HG03520 (cell line): Measurements from ENCODE around the gene LRRC37B.
"Not testable (repeated sequence)": the region's sequence is repeated elsewhere in the genome, so short reads cannot be mapped to it uniquely, and the experiment has no call there.

Source experiments
- ATAC-seq: cut with Tn5 transposase; IDR thresholded peaks from one replicate; pipeline ENCODE4 v1.9.1; 2021; ENCODE audit warnings: mild to moderate bottlenecking, moderate library complexity; ENCODE audit not compliant: unreplicated experiment

Gene LRRC37B

DNA sequence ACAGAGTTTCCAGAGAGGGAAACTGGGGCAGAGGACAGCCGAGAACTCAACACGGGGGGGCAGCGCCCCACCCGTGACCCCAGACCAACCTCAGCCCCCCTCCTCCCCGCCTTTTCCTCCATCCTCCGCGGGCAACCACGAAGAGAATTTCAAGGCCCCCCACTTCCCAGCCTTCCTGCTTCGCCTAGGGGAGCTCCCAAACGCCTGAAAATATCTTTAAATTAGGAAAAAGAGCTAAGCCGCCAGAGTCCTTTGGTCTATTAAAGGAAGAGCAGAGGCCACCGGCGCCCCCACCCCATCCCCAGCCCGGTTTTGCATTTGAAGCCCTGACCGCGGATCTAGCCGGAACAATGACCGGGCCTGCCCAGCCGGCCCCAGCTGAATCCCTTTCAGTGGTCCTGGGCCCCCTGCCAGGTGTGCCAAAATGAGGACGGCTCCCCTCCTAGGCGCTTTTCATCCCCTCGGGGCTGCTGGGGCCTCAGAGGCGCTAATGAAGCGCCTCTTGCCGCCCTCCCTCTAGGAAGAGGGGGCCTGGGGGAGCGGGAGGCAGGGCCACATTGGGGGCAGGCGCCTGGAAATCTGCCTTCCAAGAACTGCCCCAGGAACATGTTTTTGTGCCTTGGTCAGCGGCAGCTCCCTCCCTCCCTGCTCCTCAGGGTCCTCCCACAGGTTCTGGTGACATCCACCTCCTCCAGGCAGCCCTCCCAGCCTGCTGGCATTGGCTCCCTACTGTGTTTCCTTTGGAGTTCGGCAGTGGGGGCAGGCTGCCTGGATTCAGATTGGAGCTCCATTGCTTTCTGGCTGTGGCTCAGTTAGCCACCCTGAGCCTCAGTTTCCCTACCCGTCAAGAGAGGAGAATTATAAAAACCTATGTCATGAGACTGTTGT, 78.0 kb downstream of the LRRC37B start:
- ATAC-seq = not testable (repeated sequence)

DNA sequence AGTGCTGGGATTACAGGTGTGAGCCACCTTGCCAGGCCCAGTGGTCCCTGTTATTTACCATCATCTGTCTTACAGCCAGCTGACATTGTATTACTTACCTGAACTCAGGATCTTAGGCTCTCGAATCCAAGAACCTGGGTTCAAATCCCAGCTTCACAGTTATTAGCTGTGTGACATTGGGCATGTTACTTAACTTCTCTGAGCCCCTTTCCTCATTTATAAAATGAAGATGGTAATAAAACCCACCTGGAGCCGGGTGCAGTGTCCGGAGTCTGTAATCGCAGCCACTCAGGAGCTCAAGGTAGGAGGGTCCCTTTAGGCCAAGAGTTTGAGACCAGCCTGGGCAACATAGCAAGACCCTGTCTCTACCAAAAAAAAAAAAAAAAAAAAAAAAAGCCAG, 79.7 kb downstream of the LRRC37B start:
- ATAC-seq = not testable (repeated sequence)

DNA sequence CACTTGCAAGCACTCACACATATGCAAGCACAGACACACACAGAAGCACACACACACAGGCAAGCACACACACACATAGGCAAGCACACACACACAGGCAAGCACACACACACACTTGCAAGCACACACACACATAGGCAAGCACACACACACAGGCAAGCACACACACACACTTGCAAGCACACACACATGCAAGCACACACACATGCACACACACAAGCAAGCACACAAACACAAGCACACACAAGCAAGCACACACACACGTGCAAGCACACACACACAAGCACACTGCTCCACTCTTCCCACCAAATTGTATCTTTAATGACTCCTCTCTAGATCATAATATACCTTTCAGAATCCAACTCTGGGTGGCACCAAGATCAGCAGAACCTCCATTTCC, 84.9 kb downstream of the LRRC37B start:
- not testable (repeated sequence) for ATAC-seq

DNA sequence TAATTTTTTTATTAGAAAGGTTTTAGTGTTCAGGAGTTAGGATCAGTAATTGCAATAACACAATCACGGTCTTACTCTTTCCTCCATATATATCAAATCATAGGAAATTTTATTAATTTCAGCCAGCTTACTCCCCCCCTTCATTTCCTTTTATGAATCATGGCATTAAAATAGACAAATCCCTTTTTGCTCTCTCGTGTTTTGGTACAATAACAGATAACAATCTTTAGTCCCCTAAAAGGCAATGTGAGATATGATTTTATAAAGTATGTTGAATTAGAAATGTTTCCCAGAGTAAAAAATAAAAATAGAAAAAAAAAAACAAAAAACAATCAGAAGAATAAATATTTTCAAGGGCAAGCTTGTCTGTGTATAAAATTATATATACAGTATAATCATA, 92.5 kb downstream of the LRRC37B start:
- ATAC-seq = no peak

DNA sequence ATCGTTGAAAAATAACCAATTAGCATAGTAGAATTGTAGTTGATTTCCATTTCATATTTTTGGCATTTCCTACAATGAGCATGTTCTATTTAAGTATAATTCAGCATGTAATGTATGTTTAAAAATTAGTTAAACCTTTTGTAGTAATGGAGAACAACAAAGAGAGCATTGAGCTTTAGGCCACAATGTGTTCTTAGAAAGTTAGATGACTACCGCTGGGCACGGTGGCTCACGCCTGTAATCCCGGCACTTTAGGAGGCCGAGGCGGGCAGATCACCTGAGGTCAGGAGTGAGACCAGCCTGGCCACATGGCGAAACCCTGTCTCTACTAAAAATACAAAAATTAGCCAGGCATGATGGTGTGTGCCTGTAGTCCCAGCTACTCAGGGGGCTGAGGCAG, 93.1 kb downstream of the LRRC37B start:
- not testable (repeated sequence) for ATAC-seq

DNA sequence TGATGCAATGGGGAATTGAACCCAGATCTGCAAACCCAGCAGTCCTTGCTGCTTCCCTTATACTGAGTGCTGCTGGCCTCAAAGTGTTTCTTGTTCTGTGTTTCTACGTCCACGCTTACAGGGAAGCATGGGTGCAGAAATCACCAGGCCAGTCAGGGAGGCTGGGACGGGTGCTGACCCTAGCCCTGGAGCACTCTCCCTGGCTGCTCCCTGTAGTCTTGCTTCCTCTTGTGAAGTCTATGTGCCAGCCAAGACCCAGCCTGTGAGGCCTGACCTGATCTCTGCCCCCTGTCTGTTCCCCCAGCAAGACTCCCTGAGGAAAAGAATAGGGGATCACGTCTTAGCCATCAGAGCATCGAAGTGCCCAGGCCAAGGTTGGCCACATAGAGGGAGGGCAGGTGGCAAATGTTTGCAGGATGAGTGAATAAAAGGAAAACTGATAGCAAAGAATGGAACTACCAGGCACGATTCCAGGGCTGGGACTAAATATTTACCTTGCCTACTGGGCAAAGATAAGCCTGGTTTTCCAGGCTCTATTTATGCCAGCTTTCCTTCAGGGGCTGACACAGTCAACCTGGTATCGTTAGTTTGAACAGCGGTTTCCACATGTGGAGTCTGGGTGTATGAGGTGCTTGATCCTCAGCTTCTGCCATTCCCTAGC, 93.9 kb downstream of the LRRC37B start:
- ATAC-seq = no peak

DNA sequence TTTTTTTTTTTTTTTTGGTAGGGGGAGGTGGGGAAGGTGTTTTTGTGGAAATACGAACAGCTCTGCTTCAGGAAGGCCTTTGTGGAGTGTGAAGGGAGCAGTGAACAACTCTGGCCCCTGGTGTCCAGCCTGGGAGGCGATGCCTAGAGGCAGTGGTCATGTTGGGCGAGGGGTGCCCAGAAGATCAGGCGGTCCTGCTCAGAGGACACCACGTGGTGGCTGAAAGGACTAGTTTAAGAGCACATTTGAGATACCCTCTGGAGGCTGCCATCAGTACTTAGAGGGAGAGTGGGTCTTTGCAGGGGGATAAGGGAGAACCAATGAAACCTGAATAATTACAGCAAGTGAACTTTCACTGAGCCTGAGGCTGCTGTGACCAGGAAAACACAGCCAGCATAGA, 95.0 kb downstream of the LRRC37B start:
- ATAC-seq = no peak

DNA sequence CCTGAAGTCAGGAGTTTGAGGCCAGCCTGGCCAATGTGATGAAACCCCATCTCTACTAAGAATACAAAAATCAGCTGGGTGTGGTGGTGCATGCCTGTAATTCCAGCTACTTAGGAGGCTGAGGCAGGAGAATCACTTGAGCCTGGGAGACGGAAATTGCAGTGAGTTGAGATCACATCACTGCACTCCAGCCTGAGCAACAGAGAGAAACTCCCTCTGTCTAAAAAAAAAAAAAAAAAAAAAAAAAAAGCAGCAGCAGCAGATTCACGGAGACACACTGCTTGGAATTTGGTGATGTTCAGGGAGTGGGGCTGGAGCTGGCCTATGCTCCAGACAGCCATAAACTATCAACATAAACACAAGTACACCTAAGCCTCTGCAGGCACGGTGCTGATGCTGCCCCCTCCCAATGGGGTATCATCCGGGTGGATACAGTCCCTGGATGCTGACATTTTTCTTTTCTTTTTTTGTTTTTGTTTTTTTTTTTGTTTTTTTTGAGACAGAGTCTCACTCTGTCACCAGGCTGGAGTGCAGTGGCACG, 95.5 kb downstream of the LRRC37B start:
- ATAC-seq = no peak
